GM23338 (cell line): ENCODE results near the gene CLSTN1. TPM values are rescaled to one million over a fixed set of nuclear protein-coding genes. Genes with fewer than 3 reads are reported as not detected.

Source experiments
- ATAC-seq: fragments of 200-7000 bp; cut with Tn5 transposase; 3 replicates; pipeline ENCODE4 v1.9.1; 2020
- DNase-seq: peaks from one replicate; pipeline ENCODE4 v3.0.0-alpha.2; 2015; ENCODE audit warnings: low spot score
- H2AFZ ChIP-seq: fragments of 200-600 bp; sonication (generic); 2 replicates; pipeline ENCODE4 v1.8.0; 2016; ENCODE audit warnings: antibody characterized with exemption, mild to moderate bottlenecking, moderate library complexity
- H3F3A ChIP-seq: fragments of 200-600 bp; sonication (generic); replicated peaks from 2 replicates; pipeline ENCODE4 v1.8.0; 2017; ENCODE audit warnings: antibody characterized with exemption, mixed run types, low read depth
- H3K27ac ChIP-seq: fragments of 200-600 bp; sonication (generic); 2 replicates; pipeline ENCODE4 v1.6.1; 2016; ENCODE audit warnings: low read depth
- H3K27me3 ChIP-seq: fragments of 200-600 bp; sonication (generic); 2 replicates; pipeline ENCODE4 v1.8.0; 2016; ENCODE audit warnings: mild to moderate bottlenecking, mixed run types, moderate library complexity; ENCODE audit not compliant: insufficient read depth
- H3K36me3 ChIP-seq: fragments of 200-600 bp; sonication (generic); 2 replicates; pipeline ENCODE4 v1.8.0; 2016; ENCODE audit warnings: mild to moderate bottlenecking; ENCODE audit not compliant: insufficient read depth
- H3K4me1 ChIP-seq: fragments of 200-600 bp; sonication (generic); 2 replicates; pipeline ENCODE4 v1.8.0; 2016; ENCODE audit warnings: mild to moderate bottlenecking, moderate library complexity; ENCODE audit not compliant: insufficient read depth
- H3K4me2 ChIP-seq: fragments of 200-600 bp; sonication (generic); 2 replicates; pipeline ENCODE4 v1.7.1; 2017; ENCODE audit warnings: mixed run types
- H3K4me3 ChIP-seq: fragments of 200-600 bp; sonication (generic); 2 replicates; pipeline ENCODE4 v1.6.1; 2016; ENCODE audit warnings: mixed run types
- H3K79me2 ChIP-seq: fragments of 200-600 bp; sonication (generic); replicated peaks from 2 replicates; pipeline ENCODE4 v1.8.0; 2017; ENCODE audit warnings: mild to moderate bottlenecking; ENCODE audit not compliant: insufficient read depth
- H3K9me2 ChIP-seq: fragments of 200-600 bp; sonication (generic); 2 replicates; pipeline ENCODE4 v1.8.0; 2017; ENCODE audit not compliant: insufficient read depth
- H4K20me1 ChIP-seq: fragments of 200-600 bp; sonication (generic); replicated peaks from 2 replicates; pipeline ENCODE4 v1.8.0; 2017; ENCODE audit warnings: mild to moderate bottlenecking; ENCODE audit not compliant: insufficient read depth
- H3K27ac Mint-ChIP-seq: 2 replicates; pipeline ENCODE4 v1.8.0; 2020; ENCODE audit warnings: inconsistent platforms, mild to moderate bottlenecking, moderate library complexity, mixed read lengths
- H3K27me3 Mint-ChIP-seq: 3 replicates; pipeline ENCODE4 v1.8.0; 2022; ENCODE audit warnings: low read depth, mild to moderate bottlenecking, moderate library complexity, mixed read lengths, inconsistent platforms; ENCODE audit not compliant: insufficient read depth, poor library complexity
- H3K36me3 Mint-ChIP-seq: 3 replicates; pipeline ENCODE4 v1.8.0; 2021; ENCODE audit warnings: low read depth, mild to moderate bottlenecking, inconsistent platforms, moderate library complexity, mixed read lengths
- H3K4me1 Mint-ChIP-seq: 3 replicates; pipeline ENCODE4 v1.8.0; 2020; ENCODE audit warnings: mild to moderate bottlenecking, inconsistent platforms, mixed read lengths
- H3K4me3 Mint-ChIP-seq: 3 replicates; pipeline ENCODE4 v1.8.0; 2021; ENCODE audit warnings: moderate library complexity, mild to moderate bottlenecking, inconsistent platforms, mixed read lengths
- H3K9me3 Mint-ChIP-seq: 3 replicates; pipeline ENCODE4 v1.8.0; 2020; ENCODE audit warnings: moderate library complexity, mild to moderate bottlenecking, inconsistent platforms, mixed read lengths
- ETS1 ChIP-seq: IDR thresholded peaks from 2 replicates; pipeline ENCODE4 v1.6.1; 2016; ENCODE audit warnings: antibody characterized with exemption
- EZH2 ChIP-seq: fragments of 200-600 bp; sonication (generic); IDR thresholded peaks from one replicate; pipeline ENCODE4 v1.8.0; 2017; ENCODE audit warnings: antibody characterized with exemption, mild to moderate bottlenecking, low read depth; ENCODE audit not compliant: unreplicated experiment
- NANOG ChIP-seq: IDR thresholded peaks from 2 replicates; pipeline ENCODE4 v1.6.1; 2016; ENCODE audit warnings: antibody characterized with exemption, borderline replicate concordance
- REST ChIP-seq: IDR thresholded peaks from one replicate; pipeline ENCODE4 v1.6.1; 2018; ENCODE audit warnings: antibody characterized with exemption; ENCODE audit not compliant: unreplicated experiment
- ZNF114 ChIP-seq: fragments of 250-450 bp; sonication (Bioruptor Pico); IDR thresholded peaks from 2 replicates; pipeline ENCODE4 v1.5.0; 2020; ENCODE audit warnings: mild to moderate bottlenecking, moderate library complexity
- polyA plus RNA-seq: library from polyadenylated mRNA; unstranded; fragments of >200 nt; fragmentation: Nextera tagmentation; extraction: Ambion mirVana; gene quantifications from 2 replicates; pipeline ENCODE4 v1.2.1, GENCODE V29; 2016
- total RNA-seq: library from RNA; depleted of rRNA; stranded (reverse); fragments of >200 nt; shearing (Covaris generic); gene quantifications from 2 replicates; pipeline ENCODE4 v1.2.3, GENCODE V29; 2014

The CLSTN1 gene
- total and polyA plus RNA-seq, 2 experiments from 2014 or later: 38.5 to 66.2 TPM

- TF ChIP-seq ZNF114 (CRISPR knock-in tag): no peak
Measured at GRCh38 chr1:9755441-9755995, 68.2 kb downstream of the CLSTN1 start (continued).

- TF ChIP-seq EZH2: no peak
- Histone ChIP-seq H3K4me1 (peaks cover 8% of the 10 kb centered on the region; the same call in 1 of the 2 replicates), H3K9me2 (no peaks in the 10 kb centered on the region), H3K36me3 (peaks cover 16% of the 10 kb centered on the region; the same call in 1 of the 2 replicates), H3K27ac (no peak overlapping the region), H3F3A (0 out of 2 replicates have a peak, but pooled peaks cover 6% of the 10 kb centered on the region), H3K27me3 (no peaks in the 10 kb centered on the region), H3K4me3 (no peak overlapping the region), H2AFZ (no peak overlapping the region), H3K4me2 (no peak overlapping the region), H4K20me1 (peaks cover 19% of the 10 kb centered on the region; the same call in 1 of the 2 replicates), H3K79me2 (peaks cover 22% of the 10 kb centered on the region)
- Mint-ChIP-seq H3K27me3 (no peaks in the 10 kb centered on the region), H3K4me1 (peaks cover 13% of the 10 kb centered on the region), H3K9me3 (peaks cover 5% of the 10 kb centered on the region; the same call in 2 of the 3 replicates), H3K36me3 (peaks cover 61% of the 10 kb centered on the region), H3K27ac (peak overlapping the region; percentile 59; the same call in 1 of the 2 replicates), H3K4me3 (no peak overlapping the region)
- ATAC-seq (peak; percentile 41; the same call in 1 of the 3 replicates), DNase-seq (no peak)
Measured at GRCh38 chr1:9753121-9753531, 70.6 kb downstream of the CLSTN1 start.

- ATAC-seq: no peak
- no peaks in the 10 kb centered on the region for H3K27me3 ChIP-seq
- H3K4me1 Mint-ChIP-seq: peaks cover 13% of the 10 kb centered on the region
- H3K27me3 Mint-ChIP-seq: peaks cover 2% of the 10 kb centered on the region
- H3K9me2 ChIP-seq: no peaks in the 10 kb centered on the region
- H3K36me3 ChIP-seq: peaks cover 16% of the 10 kb centered on the region; the same call in 1 of the 2 replicates
- no peak overlapping the region for H3K27ac ChIP-seq
- H3K9me3 Mint-ChIP-seq: no peaks in the 10 kb centered on the region
- no peak overlapping the region for H3K4me3 ChIP-seq
- peaks cover 58% of the 10 kb centered on the region for H3K36me3 Mint-ChIP-seq
- peaks cover 8% of the 10 kb centered on the region; the same call in 1 of the 2 replicates for H3K4me1 ChIP-seq
- no peak overlapping the region for H3K4me3 Mint-ChIP-seq
- no peak for DNase-seq
- H3K27ac Mint-ChIP-seq: no peak overlapping the region
- TF ChIP-seq ETS1 (no peak), ZNF114 (CRISPR knock-in tag) (no peak)
- H4K20me1 ChIP-seq: peaks cover 16% of the 10 kb centered on the region; the same call in 1 of the 2 replicates
- 0 out of 2 replicates have a peak, but pooled peaks cover 6% of the 10 kb centered on the region for H3F3A ChIP-seq
- H2AFZ ChIP-seq: no peak overlapping the region
- H3K4me2 ChIP-seq: no peak overlapping the region
- peaks cover 11% of the 10 kb centered on the region; the same call in 1 of the 2 replicates for H3K79me2 ChIP-seq
Measured at GRCh38 chr1:9751971-9752370, 71.8 kb downstream of the CLSTN1 start.

- no peaks in the 10 kb centered on the region for H3K9me2 ChIP-seq
- no peak overlapping the region for H3K27ac ChIP-seq
- H4K20me1 ChIP-seq: peaks cover 4% of the 10 kb centered on the region; the same call in 1 of the 2 replicates
- H3K79me2 ChIP-seq: no peaks in the 10 kb centered on the region
- H3K27ac Mint-ChIP-seq: no peak overlapping the region
- no peak overlapping the region for H3K4me3 Mint-ChIP-seq
- ATAC-seq: no peak
- H3K27me3 ChIP-seq: no peaks in the 10 kb centered on the region
- peaks cover 58% of the 10 kb centered on the region for H3K36me3 Mint-ChIP-seq
- 0 out of 2 replicates have a peak, but pooled peaks cover 8% of the 10 kb centered on the region for H3F3A ChIP-seq
- H3K27me3 Mint-ChIP-seq: peaks cover 2% of the 10 kb centered on the region
- H3K36me3 ChIP-seq: peaks cover 24% of the 10 kb centered on the region; the same call in 1 of the 2 replicates
- no peak overlapping the region for H3K4me2 ChIP-seq
- peaks cover 2% of the 10 kb centered on the region; the same call in 1 of the 3 replicates for H3K4me1 Mint-ChIP-seq
- no peaks in the 10 kb centered on the region for H3K9me3 Mint-ChIP-seq
- H2AFZ ChIP-seq: no peak overlapping the region
- no peak overlapping the region for H3K4me3 ChIP-seq
- H3K4me1 ChIP-seq: no peaks in the 10 kb centered on the region
- no peak for DNase-seq
- TF ChIP-seq REST: no peak
- no peak for TF ChIP-seq NANOG
Measured at GRCh38 chr1:9749361-9749760, 74.4 kb downstream of the CLSTN1 start.
